ENCODE data around the gene SLC26A9. TPM values are rescaled to one million over a fixed set of nuclear protein-coding genes. Genes with fewer than 3 reads are reported as not detected.

The SLC26A9 gene
- total and polyA plus RNA-seq, 2 donors (not counting 1 experiment from before 2014, with no cell fraction given), result not detected

DNA sequence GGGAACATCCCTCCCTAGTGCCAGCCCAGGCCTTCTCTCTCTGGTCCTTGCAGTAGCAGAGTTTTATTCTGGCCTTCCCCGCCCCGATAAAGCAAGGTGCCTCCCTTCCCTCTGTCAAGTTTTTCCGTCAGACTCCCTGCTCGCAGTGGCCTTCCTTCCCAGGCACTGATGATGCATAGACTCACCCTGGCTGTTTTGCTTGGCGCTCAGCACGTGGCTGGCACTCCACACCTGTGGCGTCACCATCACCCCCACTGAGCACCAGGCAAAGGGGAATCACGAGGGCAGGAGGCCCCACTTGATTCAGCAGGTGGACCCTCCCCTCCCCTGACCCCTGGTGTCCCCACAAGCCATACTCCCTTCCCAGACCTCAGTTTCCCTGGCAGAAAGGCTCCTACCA lies 7.4 kb downstream of the SLC26A9 start:
- TF ChIP-seq CTCF (IDR thresholded peaks at IDR 0.05), result no peak
- no peak overlapping the region for H3K27ac ChIP-seq (ENCODE audit: low read length in 2 of 2)
- H4K20me1 ChIP-seq (ENCODE audit: control insufficient read depth, insufficient read depth, low read length, poor library complexity, severe bottlenecking), result no peaks in the 10 kb centered on the region
- ChIA-PET CTCF (interaction anchor here (2.1 kb wide), 1 partner anchor 41 kb away, joined by 6 read pairs; no protein-coding TSS in a partner anchor), POLR2A (no interaction called here)
- H3K79me2 ChIP-seq (ENCODE audit: control insufficient read depth, insufficient read depth, low read length), result no peaks in the 10 kb centered on the region
- no peaks in the 10 kb centered on the region for H3K36me3 ChIP-seq (replicated peaks in 1 of 2; ENCODE audit: control extremely low read depth in 1 of 2, control insufficient read depth in 1 of 2, extremely low read depth in 1 of 2, insufficient read depth in 2 of 2, low read length in 1 of 2)
- H3K4me1 ChIP-seq (ENCODE audit: control insufficient read depth in 2 of 2, insufficient read depth in 2 of 2, low read length in 2 of 2), result no peaks in the 10 kb centered on the region
- H3K27ac Mint-ChIP-seq, result no peak overlapping the region
- DNase-seq (no peak), ATAC-seq (ENCODE audit: low read depth) (no peak)
- peaks cover 49% of the 10 kb centered on the region for H3K27me3 Mint-ChIP-seq
- no peak overlapping the region for H3K4me3 Mint-ChIP-seq
- intact Hi-C loops (cut with micrococcal nuclease), result no loop called here
- H3K27me3 ChIP-seq (replicated peaks in 1 of 4; ENCODE audit: control extremely low read depth in 1 of 4, control insufficient read depth in 3 of 4, insufficient read depth in 4 of 4, low read length in 3 of 4), result peaks cover 0 to 4% (median 2%) of the 10 kb centered on the region in 4 experiments
- no peaks in the 10 kb centered on the region for H3K9me3 ChIP-seq (ENCODE audit: control extremely low read depth in 1 of 3, control insufficient read depth in 2 of 3, insufficient read depth in 1 of 3, low read length in 2 of 3)
- H3K4me3 ChIP-seq (ENCODE audit: control extremely low read depth in 1 of 5, extremely low read depth in 1 of 5, insufficient read depth in 1 of 5, low read depth in 2 of 5, low read length in 4 of 5), result no peak overlapping the region
- WGBS (ENCODE audit: insufficient coverage), result 86% methylated on average over 8 of the region's 8 CpGs
- no peaks in the 10 kb centered on the region for H3K9me3 Mint-ChIP-seq (ENCODE audit: insufficient read depth)
- H3K4me1 Mint-ChIP-seq, result no peaks in the 10 kb centered on the region
- no peak overlapping the region for H3K4me2 ChIP-seq (replicated peaks; ENCODE audit: low read depth, low read length, poor library complexity, severe bottlenecking)
- H2AFZ ChIP-seq (ENCODE audit: insufficient read depth, low read depth, low read length, poor library complexity, severe bottlenecking), result no peak overlapping the region
- no peak overlapping the region for H3K9ac ChIP-seq (ENCODE audit: low read length)

- no peaks in the 10 kb centered on the region for H4K20me1 ChIP-seq (ENCODE audit: control insufficient read depth, insufficient read depth, low read length, poor library complexity, severe bottlenecking)
- no peak overlapping the region for H3K9ac ChIP-seq (ENCODE audit: low read length)
- H3K36me3 ChIP-seq (replicated peaks in 1 of 2; ENCODE audit: control extremely low read depth in 1 of 2, control insufficient read depth in 1 of 2, extremely low read depth in 1 of 2, insufficient read depth in 2 of 2, low read length in 1 of 2), result no peaks in the 10 kb centered on the region
- POLR2A ChIA-PET, result no interaction called here
- TF ChIP-seq CTCF (IDR thresholded peaks at IDR 0.05) (no peak), EZH2 (IDR thresholded peaks at IDR 0.05; ENCODE audit: borderline replicate concordance, insufficient read depth, low read depth, low read length, poor library complexity, severe bottlenecking) (no peak)
- H3K4me2 ChIP-seq (replicated peaks; ENCODE audit: low read depth, low read length, poor library complexity, severe bottlenecking), result no peak overlapping the region
- peaks cover 0 to 4% (median 2%) of the 10 kb centered on the region in 4 experiments for H3K27me3 ChIP-seq (replicated peaks in 1 of 4; ENCODE audit: control extremely low read depth in 1 of 4, control insufficient read depth in 3 of 4, insufficient read depth in 4 of 4, low read length in 3 of 4)
- peaks cover 51% of the 10 kb centered on the region for H3K27me3 Mint-ChIP-seq
- no peaks in the 10 kb centered on the region for H3K9me3 Mint-ChIP-seq (ENCODE audit: insufficient read depth)
- ATAC-seq (ENCODE audit: low read depth) (no peak), DNase-seq (no peak)
- WGBS (ENCODE audit: insufficient coverage), result 91% methylated on average over 7 of the region's 7 CpGs
- CTCF ChIA-PET, result interaction anchor here (2.1 kb wide), 1 partner anchor 43 kb away, joined by 6 read pairs; no protein-coding TSS in a partner anchor
- no peaks in the 10 kb centered on the region for H3K9me3 ChIP-seq (ENCODE audit: control extremely low read depth in 1 of 3, control insufficient read depth in 2 of 3, insufficient read depth in 1 of 3, low read length in 2 of 3)
- no peaks in the 10 kb centered on the region for H3K4me1 Mint-ChIP-seq
- H3K79me2 ChIP-seq (ENCODE audit: control insufficient read depth, insufficient read depth, low read length), result no peaks in the 10 kb centered on the region
- intact Hi-C loops (cut with micrococcal nuclease), result no loop called here
- H3K27ac ChIP-seq (ENCODE audit: low read length in 2 of 2), result no peak overlapping the region
- no peak overlapping the region for H2AFZ ChIP-seq (ENCODE audit: insufficient read depth, low read depth, low read length, poor library complexity, severe bottlenecking)
- H3K4me3 ChIP-seq (ENCODE audit: control extremely low read depth in 1 of 5, extremely low read depth in 1 of 5, insufficient read depth in 1 of 5, low read depth in 2 of 5, low read length in 4 of 5), result no peak overlapping the region
- H3K4me1 ChIP-seq (ENCODE audit: control insufficient read depth in 2 of 2, insufficient read depth in 2 of 2, low read length in 2 of 2), result no peaks in the 10 kb centered on the region
- H3K4me3 Mint-ChIP-seq, result no peak overlapping the region
- no peak overlapping the region for H3K27ac Mint-ChIP-seq
Observed at GRCh38 chr1:205934788-205935187, 8.5 kb downstream of the SLC26A9 start.
